Left forelimb (tissue), 1 donor: ENCODE results near the gene SGPP1.
"Not testable (repeated sequence)": the region's sequence is repeated elsewhere in the genome, so short reads cannot be mapped to it uniquely, and the experiment has no call there.

Source experiments
- DNase-seq: peaks from one replicate; pipeline ENCODE4 v3.0.0-alpha.2; 2018; ENCODE audit warnings: low spot score

SGPP1 gene

GRCh38 chr14:63726499-63726898 lies 1.4 kb downstream of the SGPP1 start:
- no peak for DNase-seq

GRCh38 chr14:63725786-63726460 lies 1.9 kb downstream of the SGPP1 start:
- DNase-seq: no peak

DNA sequence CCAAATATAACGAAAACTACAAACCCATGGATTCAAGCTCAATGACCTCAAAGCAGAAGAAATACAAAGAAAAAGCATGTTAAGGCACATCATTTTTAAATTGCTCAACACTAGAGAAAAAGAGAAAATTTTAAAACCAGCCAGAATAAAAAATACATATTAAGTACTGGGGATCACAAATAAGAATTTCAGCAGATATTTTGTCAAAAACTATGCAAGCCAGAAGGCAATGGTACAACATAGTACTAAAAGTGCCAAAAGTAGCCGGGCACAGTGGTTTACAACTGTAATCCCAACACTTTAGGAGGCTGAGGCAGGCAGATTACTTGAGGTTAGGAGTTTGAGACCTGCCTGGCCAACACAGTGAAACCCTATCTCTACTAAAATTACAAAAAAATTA lies 10.2 kb downstream of the SGPP1 start:
- no peak for DNase-seq

DNA sequence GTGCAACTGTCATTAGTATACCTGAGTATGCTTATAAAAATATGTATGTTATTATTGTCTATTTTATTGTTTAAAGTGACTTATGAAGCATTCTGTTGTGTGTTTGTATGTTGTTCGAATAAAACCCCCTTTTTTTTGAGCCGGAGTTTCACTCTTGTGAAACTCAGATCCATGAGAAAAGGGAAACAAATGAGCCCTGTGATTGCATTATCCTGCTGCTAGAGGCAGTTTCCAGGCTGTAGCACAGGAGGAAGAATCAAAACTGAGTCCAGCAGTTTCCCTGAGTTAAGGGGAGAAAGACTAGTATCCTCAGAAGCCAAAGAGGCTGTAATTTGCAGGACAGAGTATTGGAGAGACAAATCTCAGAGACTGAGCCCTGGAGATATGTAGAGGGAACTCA lies 12.5 kb downstream of the SGPP1 start:
- DNase-seq: no peak

DNA sequence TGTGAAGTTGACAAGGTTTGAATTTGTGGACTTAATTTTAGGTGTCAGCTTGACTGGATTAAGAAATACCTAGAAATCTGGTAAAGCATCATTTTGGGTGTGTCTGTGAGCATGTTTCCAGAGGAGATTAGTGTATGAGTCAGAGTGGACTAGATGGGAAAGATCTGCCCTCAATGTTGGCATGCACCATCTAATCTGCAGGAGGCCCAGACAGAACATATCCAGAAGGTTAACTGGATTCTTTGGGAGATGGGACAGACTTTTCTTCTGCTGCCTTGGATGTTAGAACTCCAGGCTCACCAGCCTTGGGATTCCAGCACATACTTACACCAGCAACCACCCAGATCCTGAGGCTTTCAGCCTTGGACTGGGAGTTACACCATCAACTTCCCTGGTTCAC lies 14.1 kb downstream of the SGPP1 start:
- no peak for DNase-seq

- no peak for DNase-seq
Measured at GRCh38 chr14:63713058-63713457, 14.8 kb downstream of the SGPP1 start.

- DNase-seq: no peak
Measured at GRCh38 chr14:63712123-63712522, 15.7 kb downstream of the SGPP1 start.

- no peak for DNase-seq
Measured at GRCh38 chr14:63710497-63710896, 17.4 kb downstream of the SGPP1 start.

DNA sequence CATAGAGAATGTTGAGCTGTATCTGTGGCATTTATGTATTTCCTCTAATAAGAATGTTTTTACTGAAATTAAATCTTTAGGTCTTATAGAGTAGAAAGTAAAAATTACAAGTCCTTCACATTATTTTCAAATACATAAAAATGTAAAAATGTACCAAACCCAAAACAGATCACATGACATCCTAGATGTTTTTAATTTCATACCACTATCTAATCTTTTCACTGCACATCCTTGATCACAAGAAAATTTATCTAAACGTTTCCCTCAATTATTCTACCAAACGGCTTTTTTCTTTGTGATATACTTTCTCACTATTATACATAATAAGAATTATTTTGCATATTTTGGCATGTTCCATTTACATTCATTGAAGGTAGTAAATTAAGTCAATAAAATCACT lies 18.3 kb downstream of the SGPP1 start:
- no peak for DNase-seq

GRCh38 chr14:63707216-63707615 lies 20.6 kb downstream of the SGPP1 start:
- DNase-seq: no peak

GRCh38 chr14:63705561-63706070 lies 22.2 kb downstream of the SGPP1 start:
- DNase-seq: no peak

DNA sequence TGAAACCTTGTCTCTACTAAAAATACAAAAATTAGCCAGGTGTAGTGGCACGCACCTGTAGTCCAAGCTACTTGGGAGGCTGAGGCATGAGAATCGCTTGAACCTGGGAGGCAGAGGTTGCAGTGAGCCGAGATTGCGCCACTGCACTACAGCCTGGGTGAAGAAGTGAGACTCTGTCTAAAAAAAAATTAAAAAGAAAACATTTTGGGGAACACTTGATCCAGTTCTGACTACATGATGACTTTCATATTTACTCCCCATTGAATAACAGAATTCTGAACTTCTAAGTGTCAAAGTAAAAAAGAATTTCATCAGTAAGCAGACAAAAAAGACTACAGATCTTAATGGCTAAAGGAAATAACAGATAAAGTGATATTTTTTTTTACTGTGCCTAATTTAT lies 25.3 kb downstream of the SGPP1 start:
- DNase-seq: not testable (repeated sequence)

DNA sequence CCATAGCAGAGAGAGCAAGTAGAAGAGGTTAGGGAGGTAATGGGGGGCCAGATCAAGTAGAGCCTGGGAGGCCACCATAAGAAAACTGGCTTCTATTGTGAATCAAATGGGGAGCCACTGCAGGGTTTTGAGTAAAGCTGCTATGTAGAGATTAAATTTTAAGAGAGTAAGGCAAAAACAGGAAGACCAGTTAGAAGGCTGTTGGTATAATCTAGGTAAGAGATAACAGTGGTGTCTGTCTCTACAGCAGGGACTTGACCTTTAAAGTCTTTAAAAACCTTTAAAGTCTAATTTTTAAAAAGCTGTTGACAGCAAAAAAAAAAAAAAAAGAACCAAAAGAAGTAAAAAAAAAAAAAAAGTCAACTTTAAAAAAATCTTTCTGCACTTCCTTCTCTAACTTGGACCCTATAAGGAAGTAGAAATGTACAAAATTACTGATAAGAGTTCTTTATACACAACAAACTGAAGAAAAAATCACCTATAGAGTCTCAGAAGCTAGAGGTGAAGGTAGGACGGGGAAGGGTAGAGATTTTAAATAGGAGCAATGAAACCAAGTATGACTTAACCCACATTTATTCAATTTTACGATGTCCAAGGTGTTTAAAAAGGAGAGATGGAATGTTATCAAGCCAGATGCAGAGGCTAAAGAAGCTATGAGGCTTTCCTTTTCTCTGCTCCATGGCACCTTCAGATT lies 26.1 kb downstream of the SGPP1 start:
- DNase-seq: no peak

GRCh38 chr14:63692310-63693020 lies 35.4 kb downstream of the SGPP1 start:
- DNase-seq: no peak

DNA sequence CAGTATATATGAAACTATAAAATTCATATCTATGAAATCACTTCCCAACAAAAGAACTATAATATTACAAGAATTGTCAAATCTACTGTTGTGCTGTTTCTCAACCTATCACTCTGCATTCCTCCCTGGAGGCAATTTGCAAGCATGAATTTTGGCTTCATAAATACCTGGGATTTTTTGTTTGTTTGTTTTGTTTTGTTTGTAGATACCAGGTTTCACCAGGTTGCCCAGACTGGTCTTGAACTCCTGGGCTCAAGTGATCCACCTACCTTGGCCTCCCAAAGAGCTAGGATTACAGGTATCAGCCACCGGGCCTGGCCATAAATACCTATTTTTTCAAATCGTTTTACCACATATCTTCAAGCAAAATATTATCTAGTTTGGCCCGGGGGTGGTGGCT lies 38.7 kb downstream of the SGPP1 start:
- DNase-seq: no peak

GRCh38 chr14:63686926-63687325 lies 40.9 kb downstream of the SGPP1 start:
- no peak for DNase-seq

DNA sequence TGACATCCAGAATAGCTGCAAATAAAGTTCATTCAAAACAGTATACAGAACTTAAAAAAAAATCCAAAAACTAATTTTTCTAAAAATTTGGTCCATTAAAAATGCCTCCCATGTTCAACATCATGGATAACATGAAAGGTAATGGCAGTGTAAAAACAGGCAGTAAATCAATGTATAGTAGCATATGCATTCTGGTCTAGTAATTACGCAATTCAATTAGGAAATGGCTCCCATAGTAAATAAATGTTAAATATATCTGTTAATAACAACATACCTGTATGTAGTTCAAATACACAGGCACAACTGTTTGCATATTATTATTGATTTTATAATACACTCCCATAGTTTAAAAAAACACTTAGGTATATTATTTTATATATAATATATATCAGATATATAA lies 42.5 kb downstream of the SGPP1 start:
- DNase-seq: no peak

- DNase-seq: no peak
Measured at GRCh38 chr14:63682727-63683593, 44.9 kb downstream of the SGPP1 start.

- no peak for DNase-seq
Measured at GRCh38 chr14:63678536-63678935, 49.3 kb downstream of the SGPP1 start.

GRCh38 chr14:63677891-63678379 lies 49.9 kb downstream of the SGPP1 start:
- no peak for DNase-seq

GRCh38 chr14:63676615-63677014 lies 51.2 kb downstream of the SGPP1 start:
- no peak for DNase-seq
